Jurkat, Clone E6-1 (cell line): ENCODE measurements around the gene CA5A.
A peak's percentile ranks its signal among the peaks of the same experiment; 100 is the strongest.
"Not testable (repeated sequence)": the region's sequence is repeated elsewhere in the genome, so short reads cannot be mapped to it uniquely, and the experiment has no call there.

Experiments used
- DNase-seq: peaks from one replicate; pipeline ENCODE4 v3.0.0-alpha.2; 2011; ENCODE audit warnings: low read depth, low spot score
- H3K4me3 ChIP-seq: 2 replicates; pipeline ENCODE4 v1.5.1; 2011; ENCODE audit warnings: mild to moderate bottlenecking, low read length, control low read depth, moderate library complexity

Gene CA5A

DNA sequence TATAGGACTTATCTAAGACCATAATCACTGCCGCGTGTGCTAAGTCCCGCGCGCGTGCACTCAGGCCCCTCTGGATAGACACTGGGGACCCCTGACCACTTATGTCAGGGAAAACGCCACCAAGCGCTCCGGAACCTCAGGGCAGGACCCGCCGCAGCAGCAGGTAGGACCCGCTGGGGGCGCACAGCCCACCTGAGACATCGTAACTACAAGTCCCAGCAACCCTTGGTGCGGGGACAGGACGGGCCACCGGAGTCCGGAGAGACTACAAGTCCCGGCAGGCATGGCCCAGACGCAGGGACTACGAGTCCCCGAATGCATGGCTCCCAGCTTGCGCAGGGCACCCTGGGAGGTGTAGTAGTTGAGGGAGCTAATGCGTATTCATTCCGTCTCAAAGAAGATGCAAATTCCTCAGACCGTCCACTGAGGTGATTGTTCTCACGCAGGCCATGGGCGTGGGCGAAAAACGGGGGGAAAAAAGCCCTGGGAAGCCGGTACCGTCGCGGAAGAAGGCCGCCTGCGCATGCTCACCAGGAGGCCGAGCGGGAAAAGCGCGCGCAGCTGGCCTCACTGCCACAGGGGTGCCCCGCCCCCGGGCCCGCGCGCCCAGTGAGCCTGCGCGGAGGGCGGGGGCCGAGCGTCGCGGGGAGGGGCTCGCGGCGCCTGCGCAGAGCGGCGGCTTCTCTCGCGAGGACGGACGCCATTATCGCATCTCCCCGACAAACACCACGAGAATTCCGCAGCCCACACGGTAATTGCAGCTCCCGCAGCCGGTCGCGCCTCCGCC, 14.6 kb upstream of the CA5A start, which contains the start of gene BANP:
Gene BANP, plus strand, starts transcription at position 670 of the 787 bp plus-strand sequence. CDS start 23,682 bp downstream, outside the sequence.
- peak within 1 kb of the TSS; percentile 94 for H3K4me3 ChIP-seq
- DNase-seq: peak; percentile 99

DNA sequence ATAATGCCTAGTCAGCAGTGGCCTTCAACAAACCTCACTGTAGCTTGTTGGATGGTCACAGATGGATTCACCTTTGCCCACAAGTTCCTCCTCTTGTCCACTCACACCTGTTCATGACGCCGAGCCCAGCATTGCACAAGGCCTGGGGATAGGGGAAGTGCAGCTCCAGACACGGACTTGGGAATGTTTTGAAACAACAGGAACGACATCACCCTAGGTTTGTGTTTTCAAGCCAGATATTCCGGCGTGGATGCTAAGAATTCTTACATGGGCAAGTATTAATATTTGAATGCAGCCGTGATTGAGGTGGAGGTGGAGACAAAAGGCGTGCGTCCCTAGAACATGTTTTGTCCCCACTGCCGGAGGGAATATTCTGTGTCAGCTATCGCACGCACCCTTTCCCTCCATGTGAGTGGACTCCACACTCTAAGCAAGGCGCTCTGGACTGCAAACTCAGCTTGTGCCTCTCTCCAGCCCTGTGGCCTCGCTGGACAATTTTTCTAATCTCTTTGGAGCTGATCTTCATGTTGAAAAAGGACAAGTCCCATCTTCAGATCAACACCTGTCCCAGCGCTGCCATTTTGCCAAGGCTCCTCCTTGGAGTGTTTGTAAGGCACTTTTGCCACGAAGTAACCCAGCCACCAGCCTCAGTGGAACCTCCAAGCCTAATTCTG, 12.9 kb upstream of the CA5A start:
- DNase-seq: no peak
- H3K4me3 ChIP-seq: no peak overlapping the region

DNA sequence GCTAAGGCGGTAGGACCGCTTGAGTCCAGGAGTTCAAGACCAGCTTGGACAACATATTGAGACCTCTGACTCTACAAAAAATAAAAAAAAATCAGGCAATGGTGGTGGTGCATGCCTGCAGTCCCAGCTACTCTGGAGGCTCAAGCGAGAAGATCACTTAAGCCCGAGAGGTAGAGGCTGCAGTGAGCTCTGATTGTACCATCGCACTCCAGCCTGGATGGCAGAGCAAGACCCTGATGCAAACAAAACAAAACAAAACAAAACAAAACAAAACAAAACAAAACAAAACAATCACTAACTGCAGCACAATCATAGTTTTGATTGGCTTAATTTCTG, 12.4 kb upstream of the CA5A start:
- no peak overlapping the region for H3K4me3 ChIP-seq
- DNase-seq: no peak

DNA sequence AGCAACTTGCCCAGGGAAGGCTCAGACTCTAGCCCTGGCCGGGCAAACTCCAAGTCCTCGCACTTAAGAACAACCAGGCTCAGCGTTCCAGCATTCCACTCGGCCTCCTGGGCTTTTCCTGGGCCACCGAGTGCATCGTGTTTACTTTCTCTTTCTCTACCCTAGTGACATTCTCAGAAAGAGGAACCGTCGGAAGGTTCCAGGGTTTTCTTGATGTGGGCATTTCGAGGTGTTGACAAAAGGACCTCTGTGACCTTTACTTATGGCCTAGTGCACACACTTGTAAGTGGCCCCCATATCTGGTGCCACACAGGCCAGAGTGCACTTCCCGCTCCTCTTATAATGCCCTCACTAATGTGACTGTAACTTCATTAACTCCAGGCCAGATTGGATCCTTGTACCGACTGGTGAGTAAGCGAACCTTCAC, 11.8 kb upstream of the CA5A start:
- no peak for DNase-seq
- H3K4me3 ChIP-seq: no peak overlapping the region

DNA sequence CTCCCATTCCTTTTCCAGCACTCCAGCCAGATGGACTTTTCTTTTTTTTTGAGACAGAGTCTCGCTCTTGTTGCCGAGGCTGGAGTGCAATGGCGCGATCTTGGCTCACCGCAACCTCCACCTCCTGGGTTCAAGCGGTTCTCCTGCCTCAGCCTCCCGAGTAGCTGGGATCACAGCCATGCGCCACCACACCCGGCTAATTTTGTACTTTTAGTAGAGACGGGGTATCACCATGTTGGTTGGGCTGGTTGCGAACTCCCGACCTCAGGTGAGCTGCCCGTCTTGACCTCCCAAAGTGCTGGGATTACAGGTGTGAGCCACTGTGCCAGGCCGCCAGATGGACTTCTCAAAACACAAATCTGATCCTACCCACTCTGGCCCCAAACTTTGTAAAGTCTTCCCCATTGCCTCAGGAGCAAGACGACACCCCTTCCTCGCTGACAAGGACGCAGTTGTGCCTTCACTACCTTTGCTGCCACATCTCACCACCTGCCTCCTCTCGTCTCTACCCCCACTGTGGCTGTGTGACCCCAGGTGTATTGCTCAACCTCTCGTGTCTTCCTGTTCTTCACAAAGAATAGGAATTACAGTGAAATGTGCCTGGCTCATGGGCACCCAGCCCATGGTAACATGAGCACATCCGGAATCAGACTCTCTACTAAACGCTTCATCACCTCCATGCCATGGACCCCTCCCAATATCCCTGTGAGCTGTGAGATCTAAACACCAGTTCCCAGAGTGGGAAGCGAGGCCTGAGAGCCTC, 11.2 kb upstream of the CA5A start:
- no peak for DNase-seq

DNA sequence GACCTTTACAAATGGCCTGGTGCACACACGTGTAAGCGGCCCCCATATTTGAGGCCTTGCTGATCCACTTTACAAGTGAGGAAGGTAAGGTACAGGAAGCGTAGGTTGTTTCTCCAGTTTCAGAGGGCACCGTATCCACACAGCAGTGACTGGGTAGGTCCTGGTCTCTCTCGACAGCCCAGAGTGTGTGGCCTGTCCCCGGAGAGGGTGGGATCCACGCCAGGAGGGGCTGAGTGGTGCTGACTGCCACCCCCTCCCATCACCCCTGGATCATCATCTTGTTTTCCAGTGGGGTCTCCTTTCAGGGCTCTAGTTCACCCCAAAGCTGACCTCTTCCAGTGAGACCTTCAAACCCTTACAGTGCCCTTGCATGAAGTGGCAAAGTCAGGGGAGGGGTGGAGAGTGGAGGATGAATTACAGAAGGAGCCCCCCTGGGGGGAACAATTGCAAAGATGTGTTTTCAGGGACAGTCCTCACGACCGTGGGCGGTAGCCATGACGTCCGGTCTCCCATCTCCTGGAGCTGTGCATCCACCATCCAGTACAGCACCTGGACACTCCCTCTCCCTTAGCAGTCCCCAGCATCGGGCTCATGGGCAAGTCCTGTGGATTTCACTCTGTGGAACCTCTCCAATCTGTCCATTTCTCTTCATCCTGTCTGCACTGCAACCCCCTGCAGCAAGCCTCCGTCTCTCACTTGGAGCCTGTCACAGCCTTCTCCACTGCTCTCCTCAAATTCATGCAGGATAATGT, 10.4 kb upstream of the CA5A start:
- H3K4me3 ChIP-seq: no peak overlapping the region
- no peak for DNase-seq

More for the DNA sequence above, 11.2 kb upstream of the CA5A start:
- H3K4me3 ChIP-seq: no peak overlapping the region

DNA sequence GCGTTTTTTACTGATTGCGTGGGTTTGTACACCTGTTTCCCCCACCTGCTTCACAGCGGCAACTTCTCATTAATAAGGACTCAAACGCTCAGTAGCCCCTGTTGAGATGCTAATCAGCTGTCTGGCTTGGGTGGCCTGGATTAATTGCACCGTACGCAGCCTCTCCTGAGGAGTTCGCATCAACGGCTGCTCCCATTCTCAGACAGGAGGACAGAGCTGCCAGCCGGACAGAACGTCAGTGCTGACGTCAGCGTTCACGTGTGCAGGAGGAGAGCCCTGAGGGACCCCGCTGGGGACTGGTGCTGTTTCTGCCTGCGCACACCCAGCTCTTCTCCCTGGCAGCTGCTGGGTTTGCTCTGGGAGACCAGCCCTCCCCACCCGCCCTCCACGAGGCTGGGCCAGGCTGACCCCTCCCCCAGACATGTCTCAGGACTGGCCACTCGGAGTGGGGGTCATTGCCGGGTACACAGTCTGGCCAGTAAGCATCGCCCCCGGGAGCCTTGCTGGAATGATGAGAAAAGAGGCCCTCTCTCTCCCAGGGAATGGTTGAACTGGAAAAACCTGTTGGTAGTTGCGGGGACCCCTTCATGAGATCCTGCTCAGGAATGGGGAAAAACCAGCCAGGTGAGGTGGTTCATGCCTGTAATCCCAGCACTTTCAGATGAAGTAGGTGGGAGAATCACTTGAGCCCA, 9.2 kb upstream of the CA5A start:
- no peak for DNase-seq
- H3K4me3 ChIP-seq: no peak overlapping the region

DNA sequence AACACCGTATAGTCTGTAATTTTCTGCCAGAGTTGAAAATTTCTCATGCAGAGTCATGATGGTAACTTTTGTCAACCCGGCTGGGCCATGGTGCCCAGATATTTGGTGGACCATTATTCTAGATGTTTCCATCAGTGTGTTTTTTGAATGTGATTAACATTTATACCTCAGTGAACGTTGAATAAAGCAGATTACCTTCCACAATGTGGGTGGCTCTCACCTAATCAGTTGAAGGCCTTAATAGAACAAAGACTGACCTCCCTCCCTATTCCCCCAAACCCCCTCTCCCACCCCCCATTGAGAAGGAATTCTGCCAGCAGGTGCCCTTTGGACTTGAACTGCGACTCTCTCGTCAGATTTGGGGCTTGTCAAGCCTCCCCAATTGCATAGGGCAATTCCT, 6.4 kb upstream of the CA5A start:
- no peak overlapping the region for H3K4me3 ChIP-seq
- no peak for DNase-seq

DNA sequence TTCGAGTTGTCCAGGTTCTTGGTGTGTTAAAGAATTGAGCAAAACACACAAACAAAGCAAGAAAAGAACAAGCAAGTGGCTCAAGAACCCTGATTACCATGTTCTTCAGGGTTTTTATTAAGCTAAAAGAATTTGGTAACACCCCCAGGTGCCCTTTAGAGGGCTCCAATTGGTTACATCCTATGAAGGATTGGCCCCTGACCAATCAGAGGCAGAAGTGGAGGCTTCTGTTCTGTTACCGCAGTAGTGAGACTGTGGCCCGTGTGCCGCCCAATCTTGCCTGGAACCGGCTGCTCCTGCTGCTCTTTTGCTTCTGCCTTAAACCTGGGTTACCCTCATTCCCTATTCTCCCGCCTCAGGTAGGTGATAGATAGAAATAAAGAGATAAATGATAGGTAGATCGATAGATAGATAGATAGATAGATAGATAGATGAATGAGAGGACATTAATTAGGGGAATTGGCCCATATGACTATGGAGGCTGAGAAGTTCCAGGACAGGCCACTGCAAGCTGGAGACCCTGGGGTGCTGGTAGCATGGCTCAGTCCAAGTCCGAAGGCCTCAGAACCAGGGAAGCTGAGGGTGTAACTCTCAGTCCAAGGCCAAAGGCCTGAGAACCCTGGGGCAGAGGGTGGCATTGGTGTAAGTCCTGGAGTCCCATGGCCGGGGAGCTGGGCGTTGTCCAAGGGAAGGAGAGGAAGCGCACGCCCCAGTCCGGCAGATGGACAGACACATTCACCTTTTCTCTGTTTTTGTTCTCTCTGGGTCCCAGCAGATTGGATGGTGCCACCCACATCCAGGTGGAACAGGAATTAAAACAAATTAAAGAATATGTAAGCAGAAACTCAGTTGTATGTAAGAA, 3.5 kb upstream of the CA5A start:
- no peak overlapping the region for H3K4me3 ChIP-seq
- no peak for DNase-seq

DNA sequence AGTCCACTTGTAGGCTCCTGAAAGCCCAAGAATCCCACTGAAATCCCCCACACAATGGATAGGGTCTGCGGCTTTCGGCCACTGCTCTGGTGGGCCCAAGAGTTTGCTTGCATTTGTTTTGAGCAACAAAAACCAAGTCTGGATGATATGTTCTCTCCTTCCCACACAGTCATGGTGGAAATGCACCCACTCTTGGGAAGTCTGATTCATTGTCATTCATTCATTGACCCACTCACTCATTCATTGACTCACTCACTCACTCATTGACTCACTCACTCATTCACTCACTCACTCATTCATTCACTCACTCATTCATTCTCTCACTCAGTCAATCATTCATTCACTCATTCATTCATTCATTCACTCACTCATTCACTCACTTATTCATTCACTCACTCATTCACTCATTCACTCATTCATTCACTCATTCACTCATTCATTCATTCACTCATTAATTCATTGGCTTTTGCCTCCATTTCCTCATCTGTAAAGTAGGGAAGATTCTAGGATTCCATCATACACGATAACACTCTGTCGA, 2.2 kb upstream of the CA5A start:
- no peak overlapping the region for H3K4me3 ChIP-seq
- no peak for DNase-seq

DNA sequence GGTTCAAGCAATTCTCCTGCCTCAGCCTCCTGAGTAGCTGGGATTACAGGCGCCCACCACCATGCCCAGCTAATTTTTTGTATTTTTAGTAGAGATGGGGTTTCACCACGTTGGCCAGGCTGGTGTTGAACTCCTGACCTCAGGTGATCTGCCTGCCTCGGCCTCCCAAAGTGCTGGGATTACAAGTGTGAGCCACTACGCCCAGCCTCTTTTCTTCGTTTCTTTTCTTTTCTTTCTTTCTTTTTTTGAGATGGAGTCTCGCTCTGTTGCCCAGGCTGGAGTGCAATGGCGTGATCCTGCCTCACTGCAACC, 858 bp upstream of the CA5A start:
- not testable (repeated sequence) for DNase-seq, H3K4me3 ChIP-seq

DNA sequence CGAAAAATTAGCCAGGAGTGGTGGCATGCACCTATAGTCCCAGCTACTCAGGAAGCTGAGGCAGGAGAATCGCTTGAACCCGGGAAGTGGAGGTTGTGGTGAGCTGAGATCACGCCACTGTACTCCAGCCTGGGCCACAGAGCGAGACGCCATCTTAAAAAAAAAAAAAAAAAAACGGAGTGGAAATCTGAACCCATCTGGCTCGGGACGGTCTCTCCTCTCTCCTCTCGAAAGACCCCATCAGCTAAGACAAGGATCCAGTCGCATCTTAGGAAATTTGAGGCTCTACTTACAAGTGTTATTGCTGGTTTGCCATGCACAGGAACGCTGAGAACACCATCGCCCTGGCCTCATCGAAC, 334 bp downstream of the CA5A start:
- H3K4me3 ChIP-seq, DNase-seq: not testable (repeated sequence)

DNA sequence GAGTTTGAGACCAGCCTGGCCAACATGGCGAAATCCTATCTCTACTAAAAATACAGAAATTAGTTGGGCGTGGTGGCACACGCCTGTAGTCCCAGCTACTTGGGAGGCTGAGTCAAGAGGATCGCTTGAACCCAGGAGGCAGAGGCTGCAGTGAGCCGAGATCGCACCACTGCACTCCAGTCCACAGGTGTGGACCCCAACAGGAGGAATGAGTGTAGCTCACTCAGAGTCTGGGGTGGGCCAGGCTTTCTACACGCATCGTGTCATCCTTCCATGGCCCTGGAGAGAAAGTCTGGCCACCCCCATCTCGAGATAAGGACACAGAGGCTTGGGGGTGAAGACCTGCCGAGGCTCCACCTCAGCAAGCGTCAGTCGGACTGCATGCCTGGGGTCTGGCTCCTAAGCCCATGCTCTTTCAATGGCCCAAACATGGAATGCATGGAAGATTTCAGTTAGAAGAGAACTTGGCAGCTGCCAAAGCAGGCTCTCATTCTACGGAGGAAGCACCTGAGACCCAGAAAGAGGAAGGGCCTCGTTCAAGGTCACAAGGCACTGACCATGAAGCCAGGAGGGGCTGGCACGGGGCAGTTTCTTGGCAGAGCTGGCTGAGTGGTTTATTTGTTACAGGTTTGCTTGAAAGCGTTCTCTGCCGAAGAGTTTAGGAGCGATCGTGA, 1.4 kb downstream of the CA5A start:
- H3K4me3 ChIP-seq, DNase-seq: not testable (repeated sequence)

DNA sequence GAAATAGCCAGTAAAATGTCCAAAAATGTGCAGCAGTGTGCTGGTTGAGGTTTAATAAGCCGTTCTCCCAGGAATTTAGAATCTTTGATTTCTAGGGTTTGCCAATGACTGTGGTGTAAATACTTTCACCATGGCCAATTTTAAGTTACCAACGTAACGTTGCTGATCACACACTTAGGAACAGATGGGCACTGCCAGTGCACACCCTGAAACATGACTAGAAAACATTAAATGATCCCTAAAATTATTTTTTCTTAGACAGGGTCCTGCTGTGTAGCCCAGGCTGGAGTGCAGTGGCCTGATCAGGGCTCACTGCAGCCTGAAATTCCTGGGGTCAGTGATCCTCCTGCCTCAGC, 3.2 kb downstream of the CA5A start:
- no peak for DNase-seq

DNA sequence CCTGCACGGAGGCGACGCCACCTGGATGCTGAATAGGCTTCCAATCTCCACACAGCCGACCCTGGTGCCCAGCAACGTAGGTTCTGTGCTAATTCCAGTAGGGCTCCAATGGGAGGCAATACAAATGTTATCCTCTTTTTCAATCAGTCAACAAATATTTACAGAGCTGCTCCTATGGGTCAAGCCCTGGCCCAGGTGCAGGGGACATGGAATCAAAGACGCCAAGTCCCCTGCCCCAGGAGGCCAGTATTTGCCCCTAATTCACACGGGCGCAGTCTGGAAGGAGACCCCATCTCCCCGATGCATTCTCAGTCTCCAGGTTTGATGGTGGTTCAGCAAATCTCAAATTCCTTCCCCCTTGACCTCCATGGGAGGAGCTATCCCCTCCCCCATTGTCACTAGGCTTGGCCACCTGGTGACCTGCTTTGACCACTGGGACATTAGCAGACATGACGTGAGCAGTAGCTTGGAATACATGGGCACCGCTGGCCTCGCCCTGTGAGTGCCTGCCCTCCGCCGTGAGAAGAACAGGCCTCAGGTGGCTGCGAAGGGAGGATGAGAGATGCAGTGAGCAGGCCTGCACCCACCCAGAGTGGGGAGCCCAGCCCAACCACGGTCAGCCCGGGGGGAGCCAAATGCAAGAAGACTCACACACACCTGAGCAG, 3.7 kb downstream of the CA5A start:
- DNase-seq, H3K4me3 ChIP-seq: not testable (repeated sequence)

More for the DNA sequence above, 3.2 kb downstream of the CA5A start:
- H3K4me3 ChIP-seq: no peak overlapping the region

DNA sequence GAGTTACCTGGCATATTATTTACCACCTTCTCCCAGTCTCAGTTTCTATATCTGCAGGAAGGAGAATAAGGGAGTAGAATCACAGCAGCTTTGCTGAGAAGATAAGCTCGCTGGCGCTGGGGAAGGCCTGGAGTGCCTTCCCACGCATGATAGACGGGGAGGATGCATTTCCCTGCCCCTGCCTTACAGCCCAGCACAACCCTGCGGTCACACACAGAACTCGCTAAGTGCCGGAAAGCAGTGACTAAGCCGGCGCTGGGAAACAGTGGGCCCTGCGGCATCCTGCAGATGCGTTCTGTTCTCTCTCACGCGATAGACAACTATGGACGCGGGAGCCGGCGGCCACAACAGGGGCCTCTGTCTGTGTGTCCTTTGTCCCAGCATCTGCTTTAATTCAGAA, 4.8 kb downstream of the CA5A start:
- DNase-seq: no peak
- no peak overlapping the region for H3K4me3 ChIP-seq

DNA sequence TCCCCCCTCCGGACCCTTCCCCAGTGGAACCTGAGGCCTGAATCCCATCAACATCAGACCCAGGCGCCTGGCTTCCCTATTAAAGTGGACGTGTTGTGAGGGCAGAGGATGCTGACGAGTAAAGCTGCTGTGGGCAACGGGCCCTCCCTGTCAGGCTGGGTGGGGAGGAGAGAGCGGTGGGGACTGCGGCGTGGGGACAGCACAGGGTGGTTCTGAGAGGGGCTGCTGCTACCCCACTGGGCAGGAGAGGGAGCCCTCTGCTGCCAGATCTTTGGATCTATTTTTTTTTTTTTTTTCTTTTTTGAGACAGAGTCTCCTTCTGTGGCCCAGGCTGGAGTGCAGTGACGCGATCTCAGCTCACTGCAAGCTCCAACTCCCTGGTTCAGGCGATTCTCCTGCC, 5.9 kb downstream of the CA5A start:
- DNase-seq: no peak
- H3K4me3 ChIP-seq: no peak overlapping the region
